CD4-positive, alpha-beta T cell (primary cell): ENCODE results near the gene ANKLE1. TPM values are rescaled to one million over a fixed set of nuclear protein-coding genes. Genes with fewer than 3 reads are reported as not detected.

Source experiments
- ATAC-seq: fragments of 200-7000 bp; cut with Tn5 transposase; one replicate; pipeline ENCODE4 v1.10.0; 2022; ENCODE audit warnings: mild to moderate bottlenecking; ENCODE audit not compliant: poor library complexity
- CTCF ChIA-PET: fragments of 350-600 bp; sonication (Branson Sonifier 250); formaldehyde crosslinking; loops from one replicate; lab custom pipeline; 2021; ENCODE audit warnings: antibody characterized with exemption, inconsistent platforms; lab: Charles Lee
- POLR2A ChIA-PET: fragments of 350-600 bp; sonication (Branson Sonifier 250); formaldehyde crosslinking; loops from one replicate; lab custom pipeline; 2021; ENCODE audit warnings: antibody characterized with exemption, inconsistent platforms; lab: Charles Lee
- DNase-seq, 14 experiments: peaks; one replicate each; pipeline ENCODE4 v3.0.0-alpha.2; 2013 to 2020; ENCODE audit warnings: mixed read lengths in 2 of 14
- H3K27ac ChIP-seq, 2 donors: one replicate each; pipeline versions ENCODE4 v1.5.1 to v1.7.0; 2013; ENCODE audit warnings: low read length in 2 of 2, low read depth in 1 of 2, mild to moderate bottlenecking in 1 of 2
- H3K27me3 ChIP-seq, 2 experiments: 1 replicate in 1 of 2; 2 replicates in 1 of 2; pipeline versions ENCODE4 v1.6.1 to v1.7.0; 2013; ENCODE audit warnings: low read length in 2 of 2, control low read depth in 1 of 2, mild to moderate bottlenecking in 1 of 2, moderate library complexity in 1 of 2; ENCODE audit not compliant: insufficient read depth in 2 of 2, control insufficient read depth in 1 of 2
- H3K36me3 ChIP-seq: one replicate; pipeline ENCODE4 v1.6.1; 2013; ENCODE audit warnings: low read length, control low read depth; ENCODE audit not compliant: insufficient read depth
- H3K4me1 ChIP-seq: one replicate; pipeline ENCODE4 v1.6.1; 2013; ENCODE audit warnings: low read length, control low read depth; ENCODE audit not compliant: insufficient read depth
- H3K4me3 ChIP-seq: one replicate; pipeline ENCODE4 v1.5.1; 2013; ENCODE audit warnings: mild to moderate bottlenecking, low read length, moderate library complexity
- H3K9me3 ChIP-seq, 2 experiments: 1 replicate in 1 of 2; 2 replicates in 1 of 2; pipeline versions ENCODE4 v1.6.1 to v1.7.0; 2013; ENCODE audit warnings: low read length in 2 of 2, mild to moderate bottlenecking in 2 of 2, control low read depth in 1 of 2, moderate library complexity in 1 of 2; ENCODE audit not compliant: control insufficient read depth in 1 of 2, insufficient read depth in 1 of 2
- H3K27ac Mint-ChIP-seq: one replicate; pipeline ENCODE4 v1.8.0; 2020; ENCODE audit warnings: mixed read lengths
- H3K27me3 Mint-ChIP-seq: one replicate; pipeline ENCODE4 v1.8.0; 2021; ENCODE audit warnings: mixed read lengths
- H3K36me3 Mint-ChIP-seq: one replicate; pipeline ENCODE4 v1.8.0; 2021; ENCODE audit warnings: low read depth, mixed read lengths
- H3K4me1 Mint-ChIP-seq: one replicate; pipeline ENCODE4 v1.8.0; 2021; ENCODE audit warnings: low read depth, mixed read lengths
- H3K4me3 Mint-ChIP-seq: one replicate; pipeline ENCODE4 v1.8.0; 2020; ENCODE audit warnings: mild to moderate bottlenecking, mixed read lengths
- H3K9me3 Mint-ChIP-seq: one replicate; pipeline ENCODE4 v1.8.0; 2020; ENCODE audit warnings: mixed read lengths
- CTCF ChIP-seq: fragments of 200-600 bp; IDR thresholded peaks from one replicate; pipeline ENCODE4 v1.8.0; 2022; ENCODE audit warnings: antibody characterized with exemption, mild to moderate bottlenecking
- intact Hi-C, 2 experiments: fragments of 100-400 bp; cut with DNase I in 1 of 2; cut with micrococcal nuclease in 1 of 2; formaldehyde crosslinking; loops; one replicate each; pipeline versions ENCODE4 v1.15.1 to v1.9.0; 2023 to 2025; cut with DNase I, micrococcal nuclease
- total RNA-seq, 174 experiments: library from RNA in 2 of 174; stranded (reverse) in 2 of 174; gene quantifications; one replicate each; pipeline ENCODE4 v1.2.3 and lab custom pipeline; 2021 to 2026

ANKLE1 gene
- total RNA-seq, 2 experiments from 2014 or later: 0.85 to 1.9 TPM

GRCh38 chr19:17327654-17328516 lies 46.2 kb downstream of the ANKLE1 start:
- Mint-ChIP-seq H3K4me1 (peaks cover 13% of the 10 kb centered on the region), H3K4me3 (peak overlapping the region; percentile 85), H3K36me3 (no peaks in the 10 kb centered on the region), H3K9me3 (no peaks in the 10 kb centered on the region), H3K27ac (peak overlapping the region; percentile 51), H3K27me3 (no peaks in the 10 kb centered on the region)
- CTCF ChIA-PET: interaction anchor here (0.6 to 3.5 kb wide), 3 partner anchors 11 to 81 kb away, joined by 3 to 13 read pairs (median 3); partner anchors contain the start of gene MRPL34
- peaks cover 34% of the 10 kb centered on the region for H3K4me1 ChIP-seq
- TF ChIP-seq CTCF: no peak
- POLR2A ChIA-PET: interaction anchor here (1.2 to 3.5 kb wide), 4 partner anchors 9 to 35 kb away, joined by 3 to 29 read pairs (median 7); partner anchors contain the start of genes DDA1 and MRPL34
- peak overlapping the region; percentile 61 for H3K4me3 ChIP-seq
- peaks cover 0 to 7% of the 10 kb centered on the region in 2 experiments for H3K9me3 ChIP-seq
- H3K27me3 ChIP-seq: no peaks in the 10 kb centered on the region
- DNase-seq (peak in 13 of 14 experiments; percentile 40 to 82 (median 54)), ATAC-seq (peak; percentile 73)
- intact Hi-C loops: no loop called here
- H3K27ac ChIP-seq: peak overlapping the region in 1 of 2 donors; percentile 59
- no peaks in the 10 kb centered on the region for H3K36me3 ChIP-seq

GRCh38 chr19:17328517-17329365 lies 47.0 kb downstream of the ANKLE1 start:
- POLR2A ChIA-PET: interaction anchor here (1.2 to 3.5 kb wide), 4 partner anchors 8 to 36 kb away, joined by 3 to 29 read pairs (median 7); partner anchors contain the start of genes DDA1 and MRPL34
- Mint-ChIP-seq H3K36me3 (peaks cover 1% of the 10 kb centered on the region), H3K4me1 (peaks cover 16% of the 10 kb centered on the region), H3K27me3 (no peaks in the 10 kb centered on the region), H3K9me3 (no peaks in the 10 kb centered on the region), H3K4me3 (peak overlapping the region; percentile 71), H3K27ac (no peak overlapping the region)
- Histone ChIP-seq H3K27me3 (no peaks in the 10 kb centered on the region), H3K36me3 (peaks cover 2% of the 10 kb centered on the region), H3K27ac (peak overlapping the region in 1 of 2 donors; percentile 59), H3K4me1 (peaks cover 39% of the 10 kb centered on the region), H3K4me3 (peak overlapping the region; percentile 61), H3K9me3 (peaks cover 0 to 7% of the 10 kb centered on the region in 2 experiments)
- DNase-seq (peak in 10 of 14 experiments; percentile 27 to 75 (median 56)), ATAC-seq (peak; percentile 48)
- CTCF ChIA-PET: interaction anchor here (0.6 to 3.5 kb wide), 3 partner anchors 12 to 80 kb away, joined by 3 to 13 read pairs (median 3); partner anchors contain the start of gene MRPL34
- intact Hi-C loops: no loop called here
- no peak for TF ChIP-seq CTCF
